Spleen (tissue), 7 donors: Measurements from ENCODE around the gene RTP2.

Source experiments
- CTCF ChIP-seq, 11 experiments: fragments of 200-600 bp in 7 of 11; fragments of 450-650 bp in 4 of 11; sonication (generic) in 4 of 11; IDR thresholded peaks in 8 of 11; conservative IDR thresholded peaks in 3 of 11; 1 replicate in 7 of 11; 2 replicates in 4 of 11; pipeline versions ENCODE4 v1.4.0 to v1.8.0; 2016 to 2021; ENCODE audit warnings: antibody characterized with exemption in 11 of 11, inconsistent platforms in 4 of 11, mild to moderate bottlenecking in 1 of 11
- POLR2A ChIP-seq, 3 donors: fragments of 450-650 bp; IDR thresholded peaks; one replicate each; pipeline ENCODE4 v1.5.1; 2017; ENCODE audit warnings: antibody characterized with exemption in 3 of 3, mild to moderate bottlenecking in 1 of 3
- donor health status: DM: no; HTN: no; CAD: no; lungs with moderate emphysema.
- donor health status: DM: no; HTN: no; CAD: no.
- donor health status: DM: no; HTN: no; CAD: no.

DNA sequence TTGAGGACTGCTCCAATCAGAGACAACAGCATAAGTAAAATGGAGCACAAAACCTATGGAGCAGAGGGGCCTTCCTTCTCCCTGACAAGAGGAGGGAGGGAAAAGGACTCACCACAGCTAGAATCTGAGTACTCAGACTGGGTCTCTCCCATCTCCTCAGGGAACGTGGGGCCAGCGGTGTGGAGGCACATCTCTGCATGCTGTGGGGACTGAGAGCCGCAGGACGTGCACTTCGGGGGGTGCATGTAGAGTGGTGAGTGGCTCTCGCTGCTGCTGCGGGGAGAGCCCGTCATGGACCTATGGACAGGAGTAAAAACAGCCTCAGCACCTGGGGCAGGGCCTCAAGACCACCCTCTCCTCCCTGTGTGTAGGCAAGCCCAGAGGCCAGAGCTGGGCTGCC lies 25.9 kb upstream of the RTP2 start:
- TF ChIP-seq CTCF (IDR thresholded peaks at IDR 0.05 in 8 of 11, conservative IDR thresholded peaks at IDR 0.05 in 3 of 11) (no peak), POLR2A (IDR thresholded peaks at IDR 0.05) (no peak)
